GM23338 (cell line): ENCODE results near the gene FAM53A. TPM values are rescaled to one million over a fixed set of nuclear protein-coding genes. Genes with fewer than 3 reads are reported as not detected.

Experiments used
- ATAC-seq: fragments of 200-7000 bp; cut with Tn5 transposase; 3 replicates; pipeline ENCODE4 v1.9.1; 2020
- DNase-seq: peaks from one replicate; pipeline ENCODE4 v3.0.0-alpha.2; 2015; ENCODE audit warnings: low spot score
- H2AFZ ChIP-seq: fragments of 200-600 bp; sonication (generic); 2 replicates; pipeline ENCODE4 v1.8.0; 2016; ENCODE audit warnings: antibody characterized with exemption, mild to moderate bottlenecking, moderate library complexity
- H3F3A ChIP-seq: fragments of 200-600 bp; sonication (generic); replicated peaks from 2 replicates; pipeline ENCODE4 v1.8.0; 2017; ENCODE audit warnings: antibody characterized with exemption, mixed run types, low read depth
- H3K27ac ChIP-seq: fragments of 200-600 bp; sonication (generic); 2 replicates; pipeline ENCODE4 v1.6.1; 2016; ENCODE audit warnings: low read depth
- H3K27me3 ChIP-seq: fragments of 200-600 bp; sonication (generic); 2 replicates; pipeline ENCODE4 v1.8.0; 2016; ENCODE audit warnings: mild to moderate bottlenecking, mixed run types, moderate library complexity; ENCODE audit not compliant: insufficient read depth
- H3K36me3 ChIP-seq: fragments of 200-600 bp; sonication (generic); 2 replicates; pipeline ENCODE4 v1.8.0; 2016; ENCODE audit warnings: mild to moderate bottlenecking; ENCODE audit not compliant: insufficient read depth
- H3K4me1 ChIP-seq: fragments of 200-600 bp; sonication (generic); 2 replicates; pipeline ENCODE4 v1.8.0; 2016; ENCODE audit warnings: mild to moderate bottlenecking, moderate library complexity; ENCODE audit not compliant: insufficient read depth
- H3K4me2 ChIP-seq: fragments of 200-600 bp; sonication (generic); 2 replicates; pipeline ENCODE4 v1.7.1; 2017; ENCODE audit warnings: mixed run types
- H3K4me3 ChIP-seq: fragments of 200-600 bp; sonication (generic); 2 replicates; pipeline ENCODE4 v1.6.1; 2016; ENCODE audit warnings: mixed run types
- H3K79me2 ChIP-seq: fragments of 200-600 bp; sonication (generic); replicated peaks from 2 replicates; pipeline ENCODE4 v1.8.0; 2017; ENCODE audit warnings: mild to moderate bottlenecking; ENCODE audit not compliant: insufficient read depth
- H3K9me2 ChIP-seq: fragments of 200-600 bp; sonication (generic); 2 replicates; pipeline ENCODE4 v1.8.0; 2017; ENCODE audit not compliant: insufficient read depth
- H4K20me1 ChIP-seq: fragments of 200-600 bp; sonication (generic); replicated peaks from 2 replicates; pipeline ENCODE4 v1.8.0; 2017; ENCODE audit warnings: mild to moderate bottlenecking; ENCODE audit not compliant: insufficient read depth
- H3K27ac Mint-ChIP-seq: 2 replicates; pipeline ENCODE4 v1.8.0; 2020; ENCODE audit warnings: inconsistent platforms, mild to moderate bottlenecking, moderate library complexity, mixed read lengths
- H3K27me3 Mint-ChIP-seq: 3 replicates; pipeline ENCODE4 v1.8.0; 2022; ENCODE audit warnings: low read depth, mild to moderate bottlenecking, moderate library complexity, mixed read lengths, inconsistent platforms; ENCODE audit not compliant: insufficient read depth, poor library complexity
- H3K36me3 Mint-ChIP-seq: 3 replicates; pipeline ENCODE4 v1.8.0; 2021; ENCODE audit warnings: low read depth, mild to moderate bottlenecking, inconsistent platforms, moderate library complexity, mixed read lengths
- H3K4me1 Mint-ChIP-seq: 3 replicates; pipeline ENCODE4 v1.8.0; 2020; ENCODE audit warnings: mild to moderate bottlenecking, inconsistent platforms, mixed read lengths
- H3K4me3 Mint-ChIP-seq: 3 replicates; pipeline ENCODE4 v1.8.0; 2021; ENCODE audit warnings: moderate library complexity, mild to moderate bottlenecking, inconsistent platforms, mixed read lengths
- H3K9me3 Mint-ChIP-seq: 3 replicates; pipeline ENCODE4 v1.8.0; 2020; ENCODE audit warnings: moderate library complexity, mild to moderate bottlenecking, inconsistent platforms, mixed read lengths
- CREB1 ChIP-seq: fragments of 250-450 bp; sonication (Bioruptor Pico); IDR thresholded peaks from 2 replicates; pipeline ENCODE4 v1.5.0; 2020; ENCODE audit warnings: low read depth, mild to moderate bottlenecking, moderate library complexity
- ETS1 ChIP-seq: IDR thresholded peaks from 2 replicates; pipeline ENCODE4 v1.6.1; 2016; ENCODE audit warnings: antibody characterized with exemption
- EZH2phosphoT487 ChIP-seq: fragments of 200-600 bp; sonication (generic); IDR thresholded peaks from one replicate; pipeline ENCODE4 v1.8.1; 2018; ENCODE audit warnings: antibody characterized with exemption; ENCODE audit not compliant: unreplicated experiment
- JUNB ChIP-seq: IDR thresholded peaks from one replicate; pipeline ENCODE4 v1.6.1; 2016; ENCODE audit warnings: antibody characterized with exemption; ENCODE audit not compliant: unreplicated experiment
- POLR2AphosphoS5 ChIP-seq: IDR thresholded peaks from 2 replicates; pipeline ENCODE4 v1.6.1; 2016; ENCODE audit warnings: antibody characterized with exemption, low read depth
- STAT1 ChIP-seq: IDR thresholded peaks from one replicate; pipeline ENCODE4 v1.6.1; 2016; ENCODE audit warnings: antibody characterized with exemption; ENCODE audit not compliant: unreplicated experiment
- ZNF114 ChIP-seq: fragments of 250-450 bp; sonication (Bioruptor Pico); IDR thresholded peaks from 2 replicates; pipeline ENCODE4 v1.5.0; 2020; ENCODE audit warnings: mild to moderate bottlenecking, moderate library complexity
- ZNF331 ChIP-seq: fragments of 250-450 bp; sonication (Bioruptor Pico); IDR thresholded peaks from 2 replicates; pipeline ENCODE4 v1.5.0; 2020; ENCODE audit warnings: low read depth, mild to moderate bottlenecking, moderate library complexity
- polyA plus RNA-seq: library from polyadenylated mRNA; unstranded; fragments of >200 nt; fragmentation: Nextera tagmentation; extraction: Ambion mirVana; gene quantifications from 2 replicates; pipeline ENCODE4 v1.2.1, GENCODE V29; 2016
- total RNA-seq: library from RNA; depleted of rRNA; stranded (reverse); fragments of >200 nt; shearing (Covaris generic); gene quantifications from 2 replicates; pipeline ENCODE4 v1.2.3, GENCODE V29; 2014
- TF ChIP-seq, protein P1 (sequence below): IDR thresholded peaks from one replicate; pipeline ENCODE4 v1.6.1; 2018; ENCODE audit warnings: antibody characterized with exemption; ENCODE audit not compliant: unreplicated experiment

FAM53A gene
- total and polyA plus RNA-seq, 2 experiments from 2014 or later = 1.1 to 3.1 TPM

GRCh38 chr4:1599491-1600210, 84.5 kb downstream of the FAM53A start:
- ATAC-seq = peak; percentile 48

DNA sequence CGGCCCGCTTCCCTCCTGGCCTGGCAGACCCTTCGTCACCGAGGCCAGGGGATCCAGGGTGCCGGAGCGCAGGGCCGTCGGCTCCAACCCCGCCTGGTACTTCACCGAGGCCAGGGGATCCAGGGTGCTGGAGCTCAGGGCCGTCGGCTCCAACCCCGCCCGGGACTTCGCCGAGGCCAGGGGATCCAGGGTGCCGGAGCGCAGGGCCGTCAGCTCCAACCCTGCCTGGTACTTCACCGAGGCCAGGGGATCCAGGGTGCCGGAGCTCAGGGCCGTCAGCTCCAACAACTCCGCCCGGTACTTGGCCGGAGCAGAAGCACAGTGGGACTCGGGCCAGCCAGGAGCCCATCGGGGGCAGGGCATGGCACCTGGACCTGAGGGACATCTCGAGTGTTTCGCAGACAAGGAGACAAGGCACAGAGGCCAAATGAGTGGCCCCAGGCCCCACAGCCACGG, 85.1 kb downstream of the FAM53A start:
- H3K9me3 Mint-ChIP-seq = no peaks in the 10 kb centered on the region
- H3K4me3 Mint-ChIP-seq = no peak overlapping the region
- no peak for DNase-seq
- peaks cover 4% of the 10 kb centered on the region for H3K27me3 Mint-ChIP-seq
- Histone ChIP-seq H3K79me2 (no peaks in the 10 kb centered on the region), H4K20me1 (no peaks in the 10 kb centered on the region), H3K4me1 (0 out of 2 replicates have a peak, but pooled peaks cover 5% of the 10 kb centered on the region), H3K9me2 (no peaks in the 10 kb centered on the region), H3K4me2 (no peak overlapping the region), H3K4me3 (no peak overlapping the region), H3K27me3 (no peaks in the 10 kb centered on the region), H3K36me3 (no peaks in the 10 kb centered on the region), H2AFZ (peak overlapping the region; percentile 59; the same call in 1 of the 2 replicates), H3K27ac (no peak overlapping the region), H3F3A (no peaks in the 10 kb centered on the region)
- TF ChIP-seq EZH2phosphoT487 (no peak), JUNB (no peak)
- H3K36me3 Mint-ChIP-seq = no peaks in the 10 kb centered on the region; the same call in 2 of the 3 replicates
- no peak overlapping the region for H3K27ac Mint-ChIP-seq
- H3K4me1 Mint-ChIP-seq = peaks cover 13% of the 10 kb centered on the region
- ATAC-seq = peak; percentile 13

More at GRCh38 chr4:1599491-1600210, 84.5 kb downstream of the FAM53A start:
- Mint-ChIP-seq H3K4me3 (no peak overlapping the region), H3K9me3 (no peaks in the 10 kb centered on the region), H3K27ac (no peak overlapping the region), H3K4me1 (peaks cover 15% of the 10 kb centered on the region), H3K36me3 (no peaks in the 10 kb centered on the region; the same call in 2 of the 3 replicates), H3K27me3 (peaks cover 4% of the 10 kb centered on the region)
- no peaks in the 10 kb centered on the region for H3K36me3 ChIP-seq
- H4K20me1 ChIP-seq = no peaks in the 10 kb centered on the region
- no peaks in the 10 kb centered on the region for H3K27me3 ChIP-seq
- H3K79me2 ChIP-seq = no peaks in the 10 kb centered on the region
- no peaks in the 10 kb centered on the region for H3F3A ChIP-seq
- peak; percentile 64 for DNase-seq
- H3K4me3 ChIP-seq = no peak overlapping the region
- no peak overlapping the region; the same call in 1 of the 2 replicates for H3K4me2 ChIP-seq
- H2AFZ ChIP-seq = peak overlapping the region; percentile 76
- H3K4me1 ChIP-seq = 0 out of 2 replicates have a peak, but pooled peaks cover 5% of the 10 kb centered on the region
- TF ChIP-seq POLR2AphosphoS5 (no peak), STAT1 (no peak), ZNF331 (CRISPR knock-in tag) (no peak), EZH2phosphoT487 (no peak), CREB1 (CRISPR knock-in tag) (no peak), ZNF114 (no peak), JUNB (no peak), ETS1 (no peak)
- TF ChIP-seq, protein P1, sequence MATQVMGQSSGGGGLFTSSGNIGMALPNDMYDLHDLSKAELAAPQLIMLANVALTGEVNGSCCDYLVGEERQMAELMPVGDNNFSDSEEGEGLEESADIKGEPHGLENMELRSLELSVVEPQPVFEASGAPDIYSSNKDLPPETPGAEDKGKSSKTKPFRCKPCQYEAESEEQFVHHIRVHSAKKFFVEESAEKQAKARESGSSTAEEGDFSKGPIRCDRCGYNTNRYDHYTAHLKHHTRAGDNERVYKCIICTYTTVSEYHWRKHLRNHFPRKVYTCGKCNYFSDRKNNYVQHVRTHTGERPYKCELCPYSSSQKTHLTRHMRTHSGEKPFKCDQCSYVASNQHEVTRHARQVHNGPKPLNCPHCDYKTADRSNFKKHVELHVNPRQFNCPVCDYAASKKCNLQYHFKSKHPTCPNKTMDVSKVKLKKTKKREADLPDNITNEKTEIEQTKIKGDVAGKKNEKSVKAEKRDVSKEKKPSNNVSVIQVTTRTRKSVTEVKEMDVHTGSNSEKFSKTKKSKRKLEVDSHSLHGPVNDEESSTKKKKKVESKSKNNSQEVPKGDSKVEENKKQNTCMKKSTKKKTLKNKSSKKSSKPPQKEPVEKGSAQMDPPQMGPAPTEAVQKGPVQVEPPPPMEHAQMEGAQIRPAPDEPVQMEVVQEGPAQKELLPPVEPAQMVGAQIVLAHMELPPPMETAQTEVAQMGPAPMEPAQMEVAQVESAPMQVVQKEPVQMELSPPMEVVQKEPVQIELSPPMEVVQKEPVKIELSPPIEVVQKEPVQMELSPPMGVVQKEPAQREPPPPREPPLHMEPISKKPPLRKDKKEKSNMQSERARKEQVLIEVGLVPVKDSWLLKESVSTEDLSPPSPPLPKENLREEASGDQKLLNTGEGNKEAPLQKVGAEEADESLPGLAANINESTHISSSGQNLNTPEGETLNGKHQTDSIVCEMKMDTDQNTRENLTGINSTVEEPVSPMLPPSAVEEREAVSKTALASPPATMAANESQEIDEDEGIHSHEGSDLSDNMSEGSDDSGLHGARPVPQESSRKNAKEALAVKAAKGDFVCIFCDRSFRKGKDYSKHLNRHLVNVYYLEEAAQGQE = no peak
- H3K27ac ChIP-seq = no peak overlapping the region
- no peaks in the 10 kb centered on the region for H3K9me2 ChIP-seq
